ENCODE results near the gene MYO3B.

MYO3B gene

DNA sequence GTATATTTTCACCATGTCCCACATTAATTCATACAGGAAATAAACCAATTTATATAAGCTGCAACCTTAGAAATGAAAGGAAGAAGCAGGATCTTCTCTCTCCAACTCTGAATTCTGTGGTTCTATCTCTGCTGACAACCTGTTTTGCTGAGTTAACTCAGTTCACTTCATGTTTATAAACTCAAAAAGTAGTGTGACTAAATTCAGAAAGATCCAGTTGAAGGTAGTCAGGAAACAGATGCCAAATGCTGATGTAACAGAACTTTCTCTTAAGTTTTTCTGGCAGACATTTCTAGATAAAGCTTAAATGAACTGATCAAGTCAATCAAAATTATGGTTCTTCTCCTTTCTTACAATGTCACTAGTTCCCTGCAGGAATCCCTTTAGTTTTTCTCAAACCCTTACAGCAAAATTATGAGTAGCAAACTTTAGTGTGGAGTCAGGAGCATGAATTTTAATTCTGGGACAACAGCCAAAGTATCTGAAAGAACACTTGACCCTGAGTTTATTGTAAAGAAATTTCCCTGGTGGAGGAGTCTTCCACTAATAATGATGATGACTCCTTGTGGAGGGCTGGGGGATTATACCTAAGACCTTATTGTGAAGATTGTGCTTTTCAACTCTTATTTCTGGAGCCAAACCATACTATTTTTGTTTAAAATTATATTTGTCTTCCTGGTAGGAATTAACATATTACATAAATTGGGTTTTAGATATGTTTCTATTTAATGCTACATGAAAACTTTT is 216.9 kb downstream of the MYO3B start:
- no peaks in the 10 kb centered on the region for H3K9me3 ChIP-seq
- 0 out of 2 replicates have a peak, but pooled peaks cover 5% of the 10 kb centered on the region for H3K27me3 ChIP-seq
- DNase-seq: no peak
- H3K36me3 ChIP-seq: no peaks in the 10 kb centered on the region
- H3K4me1 ChIP-seq: no peaks in the 10 kb centered on the region
- no peak for TF ChIP-seq CTCF (IDR thresholded peaks at IDR 0.05; ENCODE audit: low read depth, low read length)
- no peak overlapping the region for H3K4me3 ChIP-seq (ENCODE audit: low read depth, low read length)

DNA sequence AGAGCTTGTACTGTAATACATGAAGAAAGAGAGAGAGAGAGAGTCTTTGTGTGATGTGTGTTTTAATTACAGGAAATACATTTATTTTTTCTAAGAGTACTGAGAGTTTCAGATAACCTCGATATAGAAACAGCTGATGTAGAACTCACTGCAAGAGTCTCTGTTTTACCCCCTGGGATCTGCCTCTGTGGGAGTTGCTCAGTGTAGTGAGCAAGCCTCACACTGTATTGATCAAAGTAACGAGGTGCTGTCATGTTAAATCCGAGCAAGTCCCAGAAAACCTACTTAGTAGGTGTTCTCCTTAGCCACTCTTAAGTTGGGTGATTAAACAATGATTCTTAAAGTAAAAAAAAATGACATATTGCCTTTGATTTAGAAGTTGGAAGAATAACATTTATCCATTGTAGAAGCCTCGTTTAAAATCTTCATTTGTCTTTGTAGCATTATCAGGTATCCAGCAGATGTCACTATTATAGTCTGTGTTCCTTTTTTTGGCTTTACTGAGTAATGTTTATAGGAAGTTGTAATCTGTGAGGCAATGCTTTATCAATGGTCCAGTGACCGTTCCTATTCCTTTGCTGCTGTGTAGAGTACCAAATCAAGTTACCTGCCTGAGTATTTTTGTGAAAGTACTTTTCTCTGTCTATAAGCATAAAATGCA is 219.0 kb downstream of the MYO3B start:
- Histone ChIP-seq H3K9me3 (no peaks in the 10 kb centered on the region), H3K27me3 (0 out of 2 replicates have a peak, but pooled peaks cover 5% of the 10 kb centered on the region), H3K36me3 (no peaks in the 10 kb centered on the region), H3K4me3 (ENCODE audit: low read depth, low read length) (no peak overlapping the region), H3K4me1 (no peaks in the 10 kb centered on the region)
- DNase-seq: no peak
- TF ChIP-seq CTCF (IDR thresholded peaks at IDR 0.05; ENCODE audit: low read depth, low read length): no peak

- H3K36me3 ChIP-seq: no peaks in the 10 kb centered on the region
- no peaks in the 10 kb centered on the region for H3K4me1 ChIP-seq
- no peak for TF ChIP-seq CTCF (IDR thresholded peaks at IDR 0.05; ENCODE audit: low read depth, low read length)
- no peak overlapping the region for H3K4me3 ChIP-seq (ENCODE audit: low read depth, low read length)
- DNase-seq: no peak
- H3K9me3 ChIP-seq: no peaks in the 10 kb centered on the region
- no peaks in the 10 kb centered on the region for H3K27me3 ChIP-seq
These were observed 223.2 kb downstream of the MYO3B start for GRCh38 chr2:170401187-170401586.

GRCh38 chr2:170404846-170405245 is 226.9 kb downstream of the MYO3B start:
- no peak for DNase-seq
- no peak for TF ChIP-seq CTCF (IDR thresholded peaks at IDR 0.05; ENCODE audit: low read depth, low read length)
- H3K36me3 ChIP-seq: no peaks in the 10 kb centered on the region
- no peaks in the 10 kb centered on the region for H3K27me3 ChIP-seq
- no peaks in the 10 kb centered on the region for H3K9me3 ChIP-seq
- H3K4me3 ChIP-seq (ENCODE audit: low read depth, low read length): no peak overlapping the region
- no peaks in the 10 kb centered on the region for H3K4me1 ChIP-seq

DNA sequence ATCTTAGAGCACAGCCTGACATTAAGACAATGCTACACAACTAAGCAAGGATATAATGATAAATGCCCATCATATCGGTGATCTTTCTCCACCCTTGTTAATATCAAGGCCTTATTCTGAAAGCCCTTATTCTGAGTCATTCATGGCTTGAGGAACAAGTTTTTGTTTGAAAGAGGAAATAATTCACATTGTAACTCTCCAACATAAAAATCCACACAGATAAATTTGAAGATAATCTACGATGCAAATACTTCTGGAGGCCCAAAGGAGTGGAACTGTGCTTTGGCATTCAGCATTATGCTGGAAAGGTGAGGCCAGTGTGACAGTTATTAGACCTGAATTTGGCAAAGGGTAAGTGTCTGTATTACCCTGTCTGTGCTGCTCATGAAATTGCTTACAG is 227.4 kb downstream of the MYO3B start:
- Histone ChIP-seq H3K27me3 (no peaks in the 10 kb centered on the region), H3K9me3 (no peaks in the 10 kb centered on the region), H3K4me3 (ENCODE audit: low read depth, low read length) (no peak overlapping the region), H3K4me1 (no peaks in the 10 kb centered on the region), H3K36me3 (no peaks in the 10 kb centered on the region)
- no peak for TF ChIP-seq CTCF (IDR thresholded peaks at IDR 0.05; ENCODE audit: low read depth, low read length)
- DNase-seq: no peak
